ENCODE results near the gene SH3RF1. TPM values are rescaled to one million over a fixed set of nuclear protein-coding genes. Genes with fewer than 3 reads are reported as not detected.

Gene SH3RF1
- total RNA-seq, 2 experiments from 2014 or later: 0.91 to 1.4 TPM

- CTCF ChIA-PET: no interaction called here
- POLR2A ChIA-PET: no interaction called here
These were observed 154.9 kb downstream of the SH3RF1 start for GRCh38 chr4:169115897-169116254.

- POLR2A ChIA-PET: no interaction called here
- CTCF ChIA-PET: no interaction called here
These were observed 155.4 kb downstream of the SH3RF1 start for GRCh38 chr4:169115144-169115896.

- CTCF ChIA-PET: no interaction called here
These were observed 156.3 kb downstream of the SH3RF1 start for GRCh38 chr4:169114341-169114974.

GRCh38 chr4:169110633-169111032 is 160.1 kb downstream of the SH3RF1 start:
- CTCF ChIA-PET: no interaction called here
- POLR2A ChIA-PET: no interaction called here

More at GRCh38 chr4:169114341-169114974, 156.3 kb downstream of the SH3RF1 start:
- POLR2A ChIA-PET: no interaction called here

GRCh38 chr4:169109035-169109675 is 161.6 kb downstream of the SH3RF1 start:
- CTCF ChIA-PET: no interaction called here
- POLR2A ChIA-PET: no interaction called here

GRCh38 chr4:169108303-169108702 is 162.5 kb downstream of the SH3RF1 start:
- POLR2A ChIA-PET: no interaction called here
- CTCF ChIA-PET: no interaction called here

GRCh38 chr4:169107528-169107927 is 163.2 kb downstream of the SH3RF1 start:
- POLR2A ChIA-PET: no interaction called here
- CTCF ChIA-PET: no interaction called here

GRCh38 chr4:169106696-169107229 is 164.0 kb downstream of the SH3RF1 start:
- ChIA-PET POLR2A (no interaction called here), CTCF (no interaction called here)

GRCh38 chr4:169105620-169106019 is 165.1 kb downstream of the SH3RF1 start:
- POLR2A ChIA-PET: no interaction called here

GRCh38 chr4:169103966-169104412 is 166.8 kb downstream of the SH3RF1 start:
- CTCF ChIA-PET: no interaction called here
- POLR2A ChIA-PET: no interaction called here

More at GRCh38 chr4:169105620-169106019, 165.1 kb downstream of the SH3RF1 start:
- CTCF ChIA-PET: no interaction called here

GRCh38 chr4:169102026-169102425 is 168.7 kb downstream of the SH3RF1 start:
- ChIA-PET CTCF (no interaction called here), POLR2A (no interaction called here)

- ChIA-PET CTCF (no interaction called here), POLR2A (no interaction called here)
These were observed 170.1 kb downstream of the SH3RF1 start for GRCh38 chr4:169100670-169101101.

GRCh38 chr4:169099771-169100180 is 171.0 kb downstream of the SH3RF1 start:
- CTCF ChIA-PET: no interaction called here

GRCh38 chr4:169098969-169099690 is 171.6 kb downstream of the SH3RF1 start:
- ChIA-PET POLR2A (no interaction called here), CTCF (no interaction called here)

More at GRCh38 chr4:169099771-169100180, 171.0 kb downstream of the SH3RF1 start:
- POLR2A ChIA-PET: no interaction called here

GRCh38 chr4:169098532-169098931 is 172.2 kb downstream of the SH3RF1 start:
- ChIA-PET POLR2A (no interaction called here), CTCF (no interaction called here)

GRCh38 chr4:169098054-169098497 is 172.7 kb downstream of the SH3RF1 start:
- CTCF ChIA-PET: no interaction called here
- POLR2A ChIA-PET: no interaction called here

- ChIA-PET CTCF (no interaction called here), POLR2A (no interaction called here)
These were observed 174.5 kb downstream of the SH3RF1 start for GRCh38 chr4:169096221-169096620.

GRCh38 chr4:169094656-169095231 is 176.0 kb downstream of the SH3RF1 start:
- ChIA-PET POLR2A (no interaction called here), CTCF (no interaction called here)

- ChIA-PET POLR2A (no interaction called here), CTCF (no interaction called here)
These were observed 177.8 kb downstream of the SH3RF1 start for GRCh38 chr4:169092889-169093522.

All from activated CD8-positive, alpha-beta memory T cell treated with anti-CD3 and anti-CD28 coated beads for 36 hours (primary cell).